ENCODE results near the gene DCD. TPM values are rescaled to one million over a fixed set of nuclear protein-coding genes. Genes with fewer than 3 reads are reported as not detected.

The DCD gene
- total and polyA plus RNA-seq, 9 donors, result not detected

GRCh38 chr12:54622463-54623183 is 25.5 kb downstream of the DCD start:
- intact Hi-C loops (cut with DNase I), result no loop called here
- Histone ChIP-seq H3K27ac (no peak overlapping the region), H3K9me3 (no peaks in the 10 kb centered on the region), H3K36me3 (no peaks in the 10 kb centered on the region), H3K27me3 (no peaks in the 10 kb centered on the region), H3K4me1 (ENCODE audit: insufficient read depth) (peaks cover 2% of the 10 kb centered on the region), H3K4me3 (no peak overlapping the region)
- DNase-seq, result no peak
- no peak for TF ChIP-seq EP300 (IDR thresholded peaks at IDR 0.05)
- TF ChIP-seq CTCF (IDR thresholded peaks at IDR 0.05), result no peak
- TF ChIP-seq POLR2A (IDR thresholded peaks at IDR 0.05), result no peak

DNA sequence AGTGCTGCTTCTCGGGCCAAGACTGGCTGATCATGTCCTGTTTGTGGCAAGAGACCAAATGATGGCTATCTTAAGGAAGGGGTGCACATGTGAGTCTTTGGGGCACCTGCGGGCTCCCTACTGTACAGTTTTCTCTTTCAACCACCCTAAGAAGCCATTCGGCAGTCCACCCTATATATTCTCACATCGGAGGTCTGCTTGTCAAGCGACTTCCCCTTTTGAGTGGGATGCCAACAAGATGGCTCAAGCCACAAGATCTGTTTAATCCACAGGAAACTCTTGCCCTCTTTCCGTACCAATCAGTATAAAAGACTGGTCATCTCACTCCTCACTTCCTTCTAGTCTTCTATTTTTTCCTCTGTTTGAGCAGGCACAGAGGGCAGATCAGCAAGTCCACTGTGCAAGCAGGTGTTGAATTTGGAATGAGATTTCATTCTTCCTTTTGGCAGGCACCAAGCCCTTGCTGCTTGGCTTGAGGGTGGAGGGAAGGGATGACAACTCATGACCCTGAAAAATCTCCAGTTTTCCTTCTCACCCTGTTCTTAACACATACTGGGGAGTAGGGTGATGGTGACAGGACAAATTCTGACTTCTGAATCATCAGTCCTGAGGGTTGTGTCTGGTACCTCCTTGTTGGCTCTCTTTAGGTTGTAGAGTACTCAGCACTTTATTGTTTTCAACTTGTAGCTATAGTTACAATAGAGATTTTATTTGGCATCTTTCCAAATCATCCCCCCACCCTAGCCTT is 31.1 kb downstream of the DCD start:
- WGBS, 3 donors, result 80 to 83% (median 81%) methylated on average over 6 of the region's 6 CpGs
- Histone ChIP-seq H3K36me3 (no peaks in the 10 kb centered on the region), H3K9me3 (no peaks in the 10 kb centered on the region), H3K27me3 (no peaks in the 10 kb centered on the region), H3K4me1 (ENCODE audit: insufficient read depth) (peaks cover 2% of the 10 kb centered on the region), H3K27ac (no peak overlapping the region), H3K4me3 (no peak overlapping the region)
- TF ChIP-seq CTCF (IDR thresholded peaks at IDR 0.05), result no peak
- TF ChIP-seq POLR2A (IDR thresholded peaks at IDR 0.05), result no peak
- TF ChIP-seq EP300 (IDR thresholded peaks at IDR 0.05), result no peak
- intact Hi-C loops (cut with DNase I), result no loop called here
- no peak for DNase-seq

GRCh38 chr12:54612225-54612750 is 35.9 kb downstream of the DCD start:
- TF ChIP-seq EP300 (IDR thresholded peaks at IDR 0.05), result no peak
- TF ChIP-seq POLR2A (IDR thresholded peaks at IDR 0.05), result no peak
- TF ChIP-seq CTCF (IDR thresholded peaks at IDR 0.05), result no peak
- WGBS, 3 donors, result 48 to 56% (median 51%) methylated on average over 1 of the region's 1 CpG
- Histone ChIP-seq H3K4me3 (no peak overlapping the region), H3K27ac (no peak overlapping the region), H3K27me3 (no peaks in the 10 kb centered on the region), H3K4me1 (ENCODE audit: insufficient read depth) (no peaks in the 10 kb centered on the region), H3K9me3 (no peaks in the 10 kb centered on the region), H3K36me3 (no peaks in the 10 kb centered on the region)
- intact Hi-C loops (cut with DNase I), result no loop called here
- DNase-seq, result no peak

GRCh38 chr12:54611715-54612149 is 36.4 kb downstream of the DCD start:
- no peak for DNase-seq
- Histone ChIP-seq H3K27me3 (no peaks in the 10 kb centered on the region), H3K4me1 (ENCODE audit: insufficient read depth) (no peaks in the 10 kb centered on the region), H3K9me3 (no peaks in the 10 kb centered on the region), H3K36me3 (no peaks in the 10 kb centered on the region), H3K27ac (no peak overlapping the region), H3K4me3 (no peak overlapping the region)
- WGBS, 3 donors, result 69 to 91% (median 74%) methylated on average over 3 of the region's 3 CpGs
- no peak for TF ChIP-seq CTCF (IDR thresholded peaks at IDR 0.05)
- TF ChIP-seq EP300 (IDR thresholded peaks at IDR 0.05), result no peak
- TF ChIP-seq POLR2A (IDR thresholded peaks at IDR 0.05), result no peak
- intact Hi-C loops (cut with DNase I), result no loop called here
